Measurements from ENCODE around the gene C4orf50.

C4orf50 gene

GRCh38 chr4:6043188-6043587 lies 25.0 kb upstream of the C4orf50 start:
- DNase-seq (ENCODE audit: low spot score): no peak

- no peak for DNase-seq (ENCODE audit: low spot score)
Observed at GRCh38 chr4:6042293-6043063, 24.2 kb upstream of the C4orf50 start.

GRCh38 chr4:6041800-6042199 lies 23.6 kb upstream of the C4orf50 start:
- DNase-seq (ENCODE audit: low spot score): no peak

GRCh38 chr4:6038711-6039110 lies 20.5 kb upstream of the C4orf50 start:
- DNase-seq (ENCODE audit: low spot score): no peak

GRCh38 chr4:6035786-6036185 lies 17.6 kb upstream of the C4orf50 start:
- no peak for DNase-seq (ENCODE audit: low spot score)

GRCh38 chr4:6033381-6033780 lies 15.2 kb upstream of the C4orf50 start:
- no peak for DNase-seq (ENCODE audit: low spot score)

- DNase-seq (ENCODE audit: low spot score): peak; percentile 9
Observed at GRCh38 chr4:6032249-6033244, 14.3 kb upstream of the C4orf50 start.

GRCh38 chr4:6031846-6032245 lies 13.6 kb upstream of the C4orf50 start:
- no peak for DNase-seq (ENCODE audit: low spot score)

- no peak for DNase-seq (ENCODE audit: low spot score)
Observed at GRCh38 chr4:6030679-6031078, 12.4 kb upstream of the C4orf50 start.

GRCh38 chr4:6029254-6029653 lies 11.0 kb upstream of the C4orf50 start:
- DNase-seq (ENCODE audit: low spot score): no peak

GRCh38 chr4:6028168-6028567 lies 9.9 kb upstream of the C4orf50 start:
- DNase-seq (ENCODE audit: low spot score): no peak

GRCh38 chr4:6027392-6027791 lies 9.2 kb upstream of the C4orf50 start:
- no peak for DNase-seq (ENCODE audit: low spot score)

- no peak for DNase-seq (ENCODE audit: low spot score)
Observed at GRCh38 chr4:6024313-6024960, 6.2 kb upstream of the C4orf50 start.

- no peak for DNase-seq (ENCODE audit: low spot score)
Observed at GRCh38 chr4:6023731-6024130, 5.5 kb upstream of the C4orf50 start.

- DNase-seq (ENCODE audit: low spot score): no peak
Observed at GRCh38 chr4:6022607-6023288, 4.5 kb upstream of the C4orf50 start.

GRCh38 chr4:6021831-6022606 lies 3.8 kb upstream of the C4orf50 start:
- DNase-seq (ENCODE audit: low spot score): no peak

- DNase-seq (ENCODE audit: low spot score): no peak
Observed at GRCh38 chr4:6020613-6021012, 2.4 kb upstream of the C4orf50 start.

GRCh38 chr4:6019316-6020263 lies 1.4 kb upstream of the C4orf50 start:
- DNase-seq (ENCODE audit: low spot score): peak; percentile 40

- no peak for DNase-seq (ENCODE audit: low spot score)
Observed at GRCh38 chr4:6017800-6018199, 431 bp downstream of the C4orf50 start.

- no peak for DNase-seq (ENCODE audit: low spot score)
Observed at GRCh38 chr4:6017030-6017429, 1.2 kb downstream of the C4orf50 start.

Measured in hematopoietic multipotent progenitor cell treated with erythropoietin and hydrocortisone succinate and interleukin-3 and kit ligand, for 17 days (in vitro differentiated cells).